ENCODE results near the gene HOXB5. TPM values are rescaled to one million over a fixed set of nuclear protein-coding genes. Genes with fewer than 3 reads are reported as not detected.

Gene HOXB5
- total and polyA plus RNA-seq, 3 donors from 2014 or later = 0.50 to 1.7 (median 0.71) TPM

- Histone ChIP-seq H3K27ac (no peak overlapping the region), H3K4me1 (no peaks in the 10 kb centered on the region), H3K36me3 (ENCODE audit: low read depth, missing control alignments) (no peaks in the 10 kb centered on the region), H3K9me3 (no peaks in the 10 kb centered on the region), H3K4me3 (no peak overlapping the region), H3K27me3 (no peaks in the 10 kb centered on the region)
- WGBS, 2 donors = 34 to 48% methylated on average over 24 to 25 of the region's 25 CpGs
- intact Hi-C loops (cut with DNase I; ENCODE audit: low total_unique reads) = loop anchor here (10.0 kb wide), 1 partner anchor 101 kb away; no protein-coding TSS in a partner anchor
- no peak for TF ChIP-seq POLR2A (IDR thresholded peaks at IDR 0.05)
- no peak for TF ChIP-seq CTCF (IDR thresholded peaks at IDR 0.05)
- no peak for DNase-seq
Observed at GRCh38 chr17:48595278-48595999, 1.9 kb upstream of the HOXB5 start.

- WGBS, 2 donors = 20 to 24% methylated on average over 12 to 25 of the region's 25 CpGs
- DNase-seq = no peak
- H3K4me1 ChIP-seq = no peaks in the 10 kb centered on the region
- H3K27ac ChIP-seq = no peak overlapping the region
- no peaks in the 10 kb centered on the region for H3K27me3 ChIP-seq
- no peaks in the 10 kb centered on the region for H3K36me3 ChIP-seq (ENCODE audit: low read depth, missing control alignments)
- H3K4me3 ChIP-seq = peak overlapping the region in 1 of 2 donors; percentile 30
- intact Hi-C loops (cut with DNase I; ENCODE audit: low total_unique reads) = loop anchor here (10.0 kb wide), 1 partner anchor 100 kb away; no protein-coding TSS in a partner anchor
- no peaks in the 10 kb centered on the region for H3K9me3 ChIP-seq
- TF ChIP-seq CTCF (IDR thresholded peaks at IDR 0.05) (no peak), POLR2A (IDR thresholded peaks at IDR 0.05) (no peak)
Observed at GRCh38 chr17:48594538-48595277, 1.1 kb upstream of the HOXB5 start.

DNA sequence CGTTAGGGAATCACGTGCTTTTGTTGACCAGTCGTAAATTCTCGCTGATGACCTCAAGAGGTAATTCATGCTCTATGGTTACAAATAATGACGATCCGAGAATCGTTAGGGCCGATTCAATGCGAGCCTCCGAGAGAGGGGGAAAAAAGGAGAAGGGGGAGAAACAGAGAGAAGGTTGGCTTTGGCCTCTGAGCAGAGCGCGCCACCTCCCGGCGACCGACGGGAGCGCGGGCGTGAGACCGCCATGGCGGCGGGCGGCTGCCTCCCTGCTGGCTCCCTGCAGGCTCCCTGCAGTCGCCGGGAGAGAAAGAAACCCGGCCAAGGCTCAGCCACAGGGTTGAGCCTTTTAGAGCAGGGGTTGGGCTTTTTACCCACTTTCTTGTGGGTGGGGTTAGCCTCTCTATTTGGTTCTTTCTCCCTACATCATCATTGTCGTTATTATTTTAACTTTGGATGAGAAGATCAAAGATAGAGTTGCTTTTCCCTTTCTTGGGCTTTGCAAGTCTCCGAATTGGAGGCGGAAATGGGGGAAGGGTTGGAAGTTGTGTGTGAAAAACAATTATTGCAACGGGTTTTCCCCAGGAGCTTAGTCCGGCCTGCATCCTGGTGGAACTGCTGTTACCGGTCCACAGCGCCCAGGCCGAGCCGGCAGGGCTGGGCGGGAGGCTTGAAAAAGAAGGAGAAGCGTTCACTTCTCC is 410 bp upstream of the HOXB5 start:
- intact Hi-C loops (cut with DNase I; ENCODE audit: low total_unique reads) = loop anchor here (10.0 kb wide), 1 partner anchor 99 kb away; no protein-coding TSS in a partner anchor
- H3K27me3 ChIP-seq = no peaks in the 10 kb centered on the region
- WGBS, 2 donors = 6 to 10% methylated on average over 35 to 37 of the region's 37 CpGs
- H3K9me3 ChIP-seq = no peaks in the 10 kb centered on the region
- no peak overlapping the region for H3K27ac ChIP-seq
- DNase-seq = peak; percentile 76
- H3K4me1 ChIP-seq = no peaks in the 10 kb centered on the region
- H3K36me3 ChIP-seq (ENCODE audit: low read depth, missing control alignments) = no peaks in the 10 kb centered on the region
- TF ChIP-seq CTCF (IDR thresholded peaks at IDR 0.05) (peak in 2 of 3 experiments; percentile 64 to 65), POLR2A (IDR thresholded peaks at IDR 0.05) (no peak)
- peak overlapping the region; percentile 18 to 30 for H3K4me3 ChIP-seq

DNA sequence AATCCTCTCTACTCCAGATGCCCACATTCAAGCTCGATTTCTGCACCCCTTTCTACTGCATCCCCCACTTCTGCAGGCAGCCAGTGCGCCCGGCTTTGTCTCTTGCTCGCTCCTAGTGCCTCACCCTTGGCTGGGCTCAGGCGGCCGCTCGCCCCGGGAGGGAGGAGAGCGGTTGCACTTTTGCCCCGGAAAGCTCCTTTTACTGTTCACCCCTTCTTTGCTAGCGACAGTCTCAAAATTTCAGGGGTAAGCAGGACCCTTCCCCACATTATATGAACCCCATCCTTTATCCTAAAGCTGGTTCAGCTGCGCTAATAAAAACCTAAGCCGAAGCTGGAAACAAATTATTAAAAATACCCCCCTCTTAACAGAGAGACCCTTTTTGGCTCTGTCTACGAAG is 1.0 kb downstream of the HOXB5 start:
- Histone ChIP-seq H3K4me3 (peak overlapping the region in 1 of 2 donors; percentile 30), H3K9me3 (no peaks in the 10 kb centered on the region), H3K4me1 (no peaks in the 10 kb centered on the region), H3K27ac (no peak overlapping the region), H3K36me3 (ENCODE audit: low read depth, missing control alignments) (no peaks in the 10 kb centered on the region), H3K27me3 (no peaks in the 10 kb centered on the region)
- no peak for DNase-seq
- WGBS, 2 donors = 2 to 9% methylated on average over 14 of the region's 14 CpGs
- TF ChIP-seq POLR2A (IDR thresholded peaks at IDR 0.05) = no peak
- TF ChIP-seq CTCF (IDR thresholded peaks at IDR 0.05) = no peak
- intact Hi-C loops (cut with DNase I; ENCODE audit: low total_unique reads) = loop anchor here (10.0 kb wide), 1 partner anchor 98 kb away; no protein-coding TSS in a partner anchor

Measured in testis (tissue), 3 donors.